ENCODE measurements around the gene ZNF879.

DNA sequence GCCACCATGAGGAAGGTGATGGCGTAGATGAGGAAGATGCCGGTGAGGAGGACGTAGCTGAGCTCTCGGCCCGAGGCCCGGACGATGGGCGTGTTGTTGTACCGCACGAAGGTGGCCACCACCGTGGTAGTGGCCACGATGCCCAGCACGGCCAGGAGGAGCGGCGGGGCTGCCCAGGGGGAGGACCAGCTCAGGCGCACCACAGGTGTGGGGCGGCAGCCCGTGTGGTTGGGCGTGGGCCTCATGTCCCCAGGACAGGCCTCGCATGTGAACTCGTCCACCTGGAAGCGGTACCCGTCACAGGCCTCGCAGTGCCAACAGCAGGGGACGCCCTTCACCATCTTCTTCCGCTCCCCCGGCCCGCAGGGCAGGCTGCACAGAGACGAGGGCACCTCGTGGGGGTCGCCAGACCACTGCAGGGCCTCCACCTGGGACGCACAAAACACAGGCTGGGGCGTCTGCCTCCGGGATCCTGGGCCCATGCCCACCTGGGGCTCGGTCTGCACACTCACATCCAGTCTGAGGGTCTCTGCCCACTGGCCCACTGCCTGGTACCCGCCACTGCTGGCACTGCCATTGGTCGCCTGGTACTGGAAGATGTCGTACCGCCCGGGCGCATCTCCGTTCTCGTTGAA lies 37.2 kb upstream of the ZNF879 start:
- no peak for TF ChIP-seq POLR2AphosphoS5 (IDR thresholded peaks at IDR 0.05; ENCODE audit: low read depth, low read length)
- TF ChIP-seq POLR2A (IDR thresholded peaks at IDR 0.05; ENCODE audit: low read depth, low read length) = no peak
- TF ChIP-seq TAF1 (IDR thresholded peaks at IDR 0.05; ENCODE audit: borderline replicate concordance, low read depth, low read length) = no peak

All from GM12892 (cell line).